ENCODE results near the gene MYH7. TPM values are rescaled to one million over a fixed set of nuclear protein-coding genes. Genes with fewer than 3 reads are reported as not detected.
"Not testable (repeated sequence)": the region's sequence is repeated elsewhere in the genome, so short reads cannot be mapped to it uniquely, and the experiment has no call there.

MYH7 gene
- total RNA-seq, 6 experiments from 2014 or later, result 0.30 to 5.6 (median 0.60) TPM

GRCh38 chr14:23389396-23389795 lies 46.1 kb downstream of the MYH7 start:
- H3K27me3 ChIP-seq, result no peaks in the 10 kb centered on the region
- no peak overlapping the region for H3K27ac ChIP-seq
- H3K4me1 ChIP-seq, result no peaks in the 10 kb centered on the region
- WGBS (ENCODE audit: insufficient coverage, low coverage, low lambda C conversion rate, missing lambda C conversion rate), result 53% methylated on average over 11 of the region's 12 CpGs
- H3K4me3 ChIP-seq, result no peak overlapping the region
- TF ChIP-seq CTCF (IDR thresholded peaks at IDR 0.05) (no peak), POLR2A (IDR thresholded peaks at IDR 0.05) (no peak)
- DNase-seq (no peak), ATAC-seq (no peak)
- no peaks in the 10 kb centered on the region for H3K36me3 ChIP-seq
- intact Hi-C loops (cut with DNase I), result loop anchor here in 1 of 2 donors (10.0 kb wide), 1 partner anchor 265 kb away; no protein-coding TSS in a partner anchor
- no peaks in the 10 kb centered on the region for H3K9me3 ChIP-seq

- no peak for TF ChIP-seq CTCF (IDR thresholded peaks at IDR 0.05)
- TF ChIP-seq POLR2A (IDR thresholded peaks at IDR 0.05), result no peak
Observed at GRCh38 chr14:23388996-23389395, 46.5 kb downstream of the MYH7 start.

GRCh38 chr14:23387916-23388882 lies 47.3 kb downstream of the MYH7 start:
- H3K27ac ChIP-seq, result no peak overlapping the region
- 48% methylated on average over 10 of the region's 26 CpGs for WGBS (ENCODE audit: insufficient coverage, low coverage, low lambda C conversion rate, missing lambda C conversion rate)
- DNase-seq (no peak), ATAC-seq (no peak)
- no peaks in the 10 kb centered on the region for H3K9me3 ChIP-seq
- no peaks in the 10 kb centered on the region for H3K36me3 ChIP-seq
- H3K4me3 ChIP-seq, result no peak overlapping the region
- TF ChIP-seq CTCF (IDR thresholded peaks at IDR 0.05), result no peak
- no peak for TF ChIP-seq POLR2A (IDR thresholded peaks at IDR 0.05)
- no peaks in the 10 kb centered on the region for H3K27me3 ChIP-seq
- no peaks in the 10 kb centered on the region for H3K4me1 ChIP-seq
- intact Hi-C loops (cut with DNase I), result loop anchor here in 1 of 2 donors (10.0 kb wide), 1 partner anchor 263 kb away; no protein-coding TSS in a partner anchor

More at GRCh38 chr14:23388996-23389395, 46.5 kb downstream of the MYH7 start:
- 93% methylated on average over 2 of the region's 8 CpGs for WGBS (ENCODE audit: insufficient coverage, low coverage, low lambda C conversion rate, missing lambda C conversion rate)
- no peak for ATAC-seq
- Histone ChIP-seq H3K4me1 (no peaks in the 10 kb centered on the region), H3K9me3 (no peaks in the 10 kb centered on the region), H3K4me3 (no peak overlapping the region), H3K36me3 (no peaks in the 10 kb centered on the region), H3K27ac (no peak overlapping the region), H3K27me3 (no peaks in the 10 kb centered on the region)
- no peak for DNase-seq
- intact Hi-C loops (cut with DNase I), result loop anchor here in 1 of 2 donors (10.0 kb wide), 1 partner anchor 264 kb away; no protein-coding TSS in a partner anchor

GRCh38 chr14:23386999-23387398 lies 48.5 kb downstream of the MYH7 start:
- H3K36me3 ChIP-seq, result no peaks in the 10 kb centered on the region
- no peaks in the 10 kb centered on the region for H3K9me3 ChIP-seq
- TF ChIP-seq POLR2A (IDR thresholded peaks at IDR 0.05), result no peak
- TF ChIP-seq CTCF (IDR thresholded peaks at IDR 0.05), result no peak
- 57% methylated on average over 1 of the region's 1 CpG for WGBS (ENCODE audit: insufficient coverage, low coverage, low lambda C conversion rate, missing lambda C conversion rate)
- no peaks in the 10 kb centered on the region for H3K27me3 ChIP-seq
- DNase-seq (no peak), ATAC-seq (no peak)
- intact Hi-C loops (cut with DNase I), result loop anchor here in 1 of 2 donors (10.0 kb wide), 1 partner anchor 262 kb away; no protein-coding TSS in a partner anchor
- H3K27ac ChIP-seq, result no peak overlapping the region
- no peaks in the 10 kb centered on the region for H3K4me1 ChIP-seq
- no peak overlapping the region for H3K4me3 ChIP-seq

GRCh38 chr14:23386266-23386657 lies 49.2 kb downstream of the MYH7 start:
- not testable (repeated sequence) for H3K27ac ChIP-seq, DNase-seq, H3K4me3 ChIP-seq, H3K4me1 ChIP-seq, ATAC-seq, H3K9me3 ChIP-seq, H3K36me3 ChIP-seq, H3K27me3 ChIP-seq
- intact Hi-C loops (cut with DNase I), result loop anchor here in 1 of 2 donors (10.0 kb wide), 1 partner anchor 261 kb away; no protein-coding TSS in a partner anchor
- 72% methylated on average over 7 of the region's 17 CpGs for WGBS (ENCODE audit: insufficient coverage, low coverage, low lambda C conversion rate, missing lambda C conversion rate)
